HuH-7.5 (cell line): ENCODE data around the gene PDK2.
"Not testable (repeated sequence)": the region's sequence is repeated elsewhere in the genome, so short reads cannot be mapped to it uniquely, and the experiment has no call there.

Source experiments
- DNase-seq: peaks from one replicate; pipeline ENCODE4 v3.0.0; 2011; ENCODE audit warnings: low spot score

PDK2 gene

GRCh38 chr17:50058296-50058953 lies 36.7 kb upstream of the PDK2 start:
- DNase-seq = no peak

DNA sequence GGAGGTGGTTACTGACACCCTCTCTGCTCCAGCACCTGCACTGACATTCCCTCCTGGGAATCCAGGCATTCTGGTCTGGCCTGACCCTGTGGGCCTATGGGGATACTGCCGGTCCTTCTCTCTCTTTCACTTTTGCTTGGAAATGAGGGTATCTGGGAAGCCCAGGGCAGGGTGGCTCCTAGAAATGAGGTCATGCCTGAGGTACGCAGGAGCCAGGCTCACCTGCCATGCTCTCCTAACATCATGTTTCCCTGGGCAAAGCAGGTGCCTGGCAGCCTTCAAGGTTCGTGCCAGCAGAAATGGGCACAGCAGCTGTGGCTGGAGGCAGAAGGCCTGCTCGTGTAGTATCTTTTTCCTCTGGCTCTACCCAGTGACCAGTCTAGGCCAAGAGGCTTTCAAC lies 35.9 kb upstream of the PDK2 start:
- DNase-seq = no peak

- no peak for DNase-seq
These were observed 35.3 kb upstream of the PDK2 start for GRCh38 chr17:50059759-50060273.

DNA sequence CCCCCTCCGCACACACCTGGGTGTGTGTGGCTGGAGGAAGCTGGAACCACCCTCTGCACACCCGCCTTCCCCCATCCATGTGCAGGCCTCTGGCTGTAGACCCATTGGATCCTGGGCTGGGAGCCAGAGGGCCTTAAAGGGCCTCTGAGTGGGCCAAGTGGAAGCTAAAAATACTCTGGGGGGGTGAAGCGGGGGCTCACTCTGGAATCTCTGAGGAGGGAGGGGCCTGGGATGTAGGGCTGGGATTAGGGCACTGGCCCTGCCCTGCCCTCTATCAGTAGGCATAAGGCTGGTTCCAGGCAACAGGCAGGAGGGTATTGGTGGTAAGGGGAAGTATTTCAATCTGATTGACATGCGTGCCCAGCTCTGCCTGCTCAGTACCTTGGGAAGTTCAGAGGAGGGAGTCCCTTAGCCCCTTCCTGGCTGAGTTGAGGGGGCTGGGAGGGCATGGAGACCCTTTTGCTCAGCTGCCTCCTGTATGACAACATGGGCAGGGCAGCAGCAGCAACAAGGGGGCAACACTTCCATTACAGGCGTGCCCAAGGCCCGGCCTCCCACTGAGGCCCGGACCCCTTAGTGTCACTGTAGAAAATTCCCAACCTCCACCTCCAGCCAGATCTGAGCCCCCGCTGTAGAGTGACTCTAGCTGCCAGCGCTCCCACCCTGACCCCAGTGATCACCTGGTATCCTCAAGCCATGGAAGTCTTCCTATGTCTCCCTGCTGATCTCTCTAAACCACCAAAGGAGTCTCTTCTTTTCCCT lies 34.0 kb upstream of the PDK2 start:
- DNase-seq = no peak

GRCh38 chr17:50061713-50062045 lies 33.5 kb upstream of the PDK2 start:
- DNase-seq = not testable (repeated sequence)

GRCh38 chr17:50062293-50063243 lies 32.6 kb upstream of the PDK2 start:
- no peak for DNase-seq

DNA sequence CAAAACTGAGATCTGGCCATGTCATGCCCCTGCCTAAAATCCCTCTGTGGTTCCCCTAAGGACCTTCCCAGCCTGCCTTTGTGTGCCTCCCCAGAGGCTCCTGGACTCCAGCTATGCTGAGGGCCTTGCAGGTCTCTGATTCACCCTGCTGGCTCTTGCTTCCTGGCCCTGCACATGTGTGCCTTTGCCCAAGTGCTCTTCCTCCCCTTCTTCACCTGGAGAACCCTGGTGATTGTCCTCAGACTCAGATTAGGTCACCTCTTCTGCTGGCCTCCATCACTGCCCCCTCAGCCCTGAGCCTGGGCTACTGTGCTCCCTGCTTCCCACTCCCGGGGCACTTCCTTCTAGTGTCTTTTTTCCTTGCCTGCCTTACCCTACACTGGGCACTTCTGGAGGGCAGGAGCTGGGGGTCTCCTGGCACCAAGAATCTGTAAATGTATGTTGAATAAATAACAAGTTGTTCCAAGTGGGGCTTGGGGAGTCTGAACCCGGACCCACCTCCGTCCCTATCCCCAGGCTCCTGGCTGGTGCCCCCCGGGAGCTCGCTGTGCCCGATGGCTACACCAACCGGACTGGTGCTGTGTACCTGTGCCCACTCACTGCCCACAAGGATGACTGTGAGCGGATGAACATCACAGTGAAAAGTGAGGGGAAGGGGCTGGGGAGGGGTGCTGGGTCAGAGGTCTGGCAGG lies 31.4 kb upstream of the PDK2 start:
- no peak for DNase-seq

- no peak for DNase-seq
These were observed 30.7 kb upstream of the PDK2 start for GRCh38 chr17:50064253-50065001.

DNA sequence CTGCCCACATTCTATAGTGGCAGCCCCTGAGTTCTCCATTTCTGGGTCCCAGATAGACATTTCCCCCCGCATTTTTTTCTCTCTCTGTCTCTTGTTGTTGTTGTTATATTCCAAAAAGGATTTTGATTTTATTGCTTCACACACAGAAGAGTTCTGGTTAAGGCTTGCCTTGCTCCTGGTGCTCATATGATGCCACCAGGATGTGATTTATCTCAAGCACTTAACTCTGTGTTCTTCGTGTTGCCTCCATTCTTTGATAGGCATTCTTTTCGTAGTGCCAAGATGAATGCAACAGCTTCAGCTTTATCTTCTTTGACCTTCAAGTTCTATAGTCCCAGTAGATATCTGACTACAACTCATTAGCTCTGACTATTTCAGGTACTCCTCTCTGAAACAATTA lies 30.1 kb upstream of the PDK2 start:
- no peak for DNase-seq

- DNase-seq = no peak
These were observed 28.2 kb upstream of the PDK2 start for GRCh38 chr17:50066995-50067394.

DNA sequence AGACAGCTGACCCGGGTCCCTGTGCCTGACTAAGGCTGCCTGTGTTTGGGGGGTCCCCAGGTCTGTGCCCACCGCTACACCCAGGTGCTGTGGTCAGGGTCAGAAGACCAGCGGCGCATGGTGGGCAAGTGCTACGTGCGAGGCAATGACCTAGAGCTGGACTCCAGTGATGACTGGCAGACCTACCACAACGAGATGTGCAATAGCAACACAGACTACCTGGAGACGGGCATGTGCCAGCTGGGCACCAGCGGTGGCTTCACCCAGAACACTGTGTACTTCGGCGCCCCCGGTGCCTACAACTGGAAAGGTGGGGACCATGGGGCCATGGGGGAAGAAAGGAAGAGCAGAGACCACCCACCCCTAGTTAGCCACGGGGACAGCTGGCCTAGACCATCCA lies 27.2 kb upstream of the PDK2 start:
- no peak for DNase-seq

- DNase-seq = no peak
These were observed 24.1 kb upstream of the PDK2 start for GRCh38 chr17:50070908-50071680.

GRCh38 chr17:50071692-50072091 lies 23.5 kb upstream of the PDK2 start:
- DNase-seq = no peak

GRCh38 chr17:50072130-50072529 lies 23.0 kb upstream of the PDK2 start:
- DNase-seq = no peak

DNA sequence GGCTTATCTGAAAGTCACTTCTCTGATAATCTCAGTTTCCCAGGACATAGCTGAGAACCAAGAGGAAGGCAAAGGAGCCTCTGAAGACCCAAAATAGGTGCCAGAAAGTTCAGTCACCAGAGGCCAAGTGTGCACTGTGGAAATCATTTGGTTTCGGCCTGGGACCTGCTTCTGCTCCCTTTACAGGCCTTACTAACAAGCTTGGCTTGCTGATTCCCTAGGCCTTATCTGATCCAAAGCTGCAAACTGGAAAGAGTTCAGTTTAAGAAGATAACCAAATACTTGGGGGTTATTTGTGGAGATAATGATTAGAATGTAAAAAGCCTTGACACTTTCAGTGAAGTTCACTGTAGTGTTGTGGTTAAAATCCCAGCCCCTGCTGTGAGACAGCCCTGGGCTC lies 22.2 kb upstream of the PDK2 start:
- no peak for DNase-seq

GRCh38 chr17:50074227-50074626 lies 20.9 kb upstream of the PDK2 start:
- DNase-seq = no peak

- DNase-seq = no peak
These were observed 19.6 kb upstream of the PDK2 start for GRCh38 chr17:50075446-50076032.

GRCh38 chr17:50076221-50076590 lies 18.9 kb upstream of the PDK2 start:
- DNase-seq = no peak

GRCh38 chr17:50076591-50077235 lies 18.4 kb upstream of the PDK2 start:
- DNase-seq = no peak

DNA sequence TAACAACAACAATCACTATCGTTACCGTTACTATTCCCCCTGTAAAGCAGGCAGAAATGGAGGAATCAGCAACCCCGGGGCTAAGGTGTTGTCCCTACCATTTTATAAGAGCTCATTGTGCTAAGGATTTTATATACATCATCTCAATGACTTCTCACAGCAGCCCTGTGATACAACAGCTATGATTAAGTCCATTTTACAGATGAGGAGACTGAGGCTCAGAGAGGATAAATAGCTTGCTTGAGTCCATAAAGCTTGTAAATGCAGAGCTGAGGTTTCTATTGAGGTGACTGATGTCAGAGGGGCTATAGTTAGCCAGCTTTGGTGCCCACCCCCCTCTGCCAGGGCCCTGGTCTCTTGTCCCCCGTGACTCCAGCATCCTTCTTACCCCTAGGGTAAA lies 16.7 kb upstream of the PDK2 start:
- DNase-seq = no peak
